HG03039 (cell line): ENCODE data around the gene CHRNE.
"Not testable (repeated sequence)": the region's sequence is repeated elsewhere in the genome, so short reads cannot be mapped to it uniquely, and the experiment has no call there.

Experiments
- ATAC-seq: cut with Tn5 transposase; IDR thresholded peaks from one replicate; pipeline ENCODE4 v1.9.1; 2021; ENCODE audit warnings: mild to moderate bottlenecking, moderate library complexity; ENCODE audit not compliant: unreplicated experiment

CHRNE gene

DNA sequence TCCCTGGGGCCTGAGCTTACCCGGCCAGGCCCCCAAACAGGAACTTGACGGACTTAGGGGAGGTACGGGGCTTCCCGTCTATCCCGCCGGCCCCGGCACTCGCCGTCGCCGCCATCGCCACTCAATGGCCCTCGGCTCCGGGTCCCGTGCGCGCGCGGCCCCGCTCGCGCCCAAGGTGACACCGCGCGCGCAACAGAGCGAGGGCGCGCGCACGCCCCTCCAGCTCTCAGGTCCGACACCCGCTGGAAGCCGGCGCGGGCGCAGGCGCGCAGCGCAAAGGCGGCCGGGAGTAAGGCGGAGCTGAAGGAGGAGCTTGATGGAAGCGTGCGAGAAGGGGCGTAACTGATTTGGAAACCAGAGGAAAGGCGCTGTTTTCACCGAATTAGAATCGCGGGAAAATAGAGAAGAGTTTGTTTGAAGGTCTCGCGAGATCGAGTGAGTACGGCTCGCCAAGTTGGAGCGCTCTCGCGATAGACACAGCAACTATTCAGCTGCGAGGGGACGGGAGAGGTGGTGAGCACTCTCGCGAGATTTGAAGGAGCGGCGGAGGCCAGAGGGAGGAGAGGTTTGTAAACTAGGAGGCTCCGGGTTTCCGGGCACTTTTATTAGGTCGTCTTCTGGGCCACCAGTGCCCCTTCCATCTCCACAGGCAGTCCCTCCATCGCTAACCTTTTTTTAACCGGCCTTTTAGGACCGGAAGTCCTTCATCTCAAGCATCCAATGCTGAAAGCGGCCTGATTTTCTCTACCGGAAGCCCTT, 37.1 kb upstream of the CHRNE start, which contains the start of the genes RNF167 and SLC25A11:
Gene RNF167 (plus strand): TSS at position 473 of the 759 bp plus-strand sequence. CDS start 642 bp downstream, outside the sequence.
Gene SLC25A11 (minus strand): TSS at position 251 of the 759 bp plus-strand sequence. CDS start 136 bp downstream, at position 115.
- peak; percentile 51 for ATAC-seq

DNA sequence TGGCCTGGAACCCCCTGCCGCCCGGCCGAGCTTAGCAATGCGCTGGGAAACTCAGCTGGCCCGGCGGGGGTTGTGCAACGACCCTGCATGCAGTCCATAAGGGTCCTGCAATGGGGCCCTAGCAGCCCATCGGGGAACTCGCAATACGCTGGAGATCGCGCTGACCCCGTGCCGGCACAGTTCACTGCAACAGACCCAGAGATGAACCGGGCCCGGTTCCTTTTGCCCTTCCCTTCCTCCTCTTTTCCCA, 36.6 kb upstream of the CHRNE start:
- peak; percentile 4 for ATAC-seq

DNA sequence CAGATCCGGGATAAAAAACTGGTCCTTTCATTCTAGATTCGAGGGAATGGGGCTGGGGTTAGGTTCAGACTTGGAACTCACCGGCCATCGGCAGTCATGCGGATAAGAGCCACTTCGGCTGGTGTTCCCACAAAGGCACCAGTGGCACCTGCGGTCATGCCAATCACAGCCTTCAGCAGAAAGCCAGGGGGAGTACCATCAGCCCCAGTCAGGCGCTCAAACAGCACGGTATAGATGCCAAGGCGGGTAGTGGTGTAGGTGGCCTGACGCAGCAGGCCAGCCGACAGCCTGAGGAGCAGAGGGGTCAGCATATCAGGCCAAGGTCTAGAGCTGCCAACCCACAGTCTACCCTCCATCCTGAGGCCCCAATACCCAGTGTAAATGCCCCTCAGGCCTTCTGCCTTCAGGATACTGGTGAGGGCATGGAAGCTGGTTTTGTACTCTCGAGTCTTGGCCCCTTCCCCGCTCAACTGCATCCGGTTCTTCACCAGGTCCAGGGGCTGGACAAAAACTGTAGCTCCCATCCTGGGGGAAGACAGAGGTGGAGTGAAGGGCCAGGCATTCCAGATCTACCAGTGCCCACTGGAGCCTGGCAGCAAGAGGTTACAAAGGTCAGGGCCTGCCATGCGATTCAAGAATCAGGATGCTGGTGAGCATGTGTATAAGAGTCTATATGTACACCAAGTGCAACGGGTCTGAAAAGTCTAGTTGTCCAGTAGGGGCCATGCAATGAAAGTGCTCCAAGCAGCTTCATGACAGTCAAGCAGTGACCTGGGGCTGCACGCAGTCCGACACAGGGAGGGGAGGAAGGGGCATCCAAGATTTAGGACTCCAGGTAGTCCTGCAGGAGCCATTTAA, 36.0 kb upstream of the CHRNE start:
- no peak for ATAC-seq

DNA sequence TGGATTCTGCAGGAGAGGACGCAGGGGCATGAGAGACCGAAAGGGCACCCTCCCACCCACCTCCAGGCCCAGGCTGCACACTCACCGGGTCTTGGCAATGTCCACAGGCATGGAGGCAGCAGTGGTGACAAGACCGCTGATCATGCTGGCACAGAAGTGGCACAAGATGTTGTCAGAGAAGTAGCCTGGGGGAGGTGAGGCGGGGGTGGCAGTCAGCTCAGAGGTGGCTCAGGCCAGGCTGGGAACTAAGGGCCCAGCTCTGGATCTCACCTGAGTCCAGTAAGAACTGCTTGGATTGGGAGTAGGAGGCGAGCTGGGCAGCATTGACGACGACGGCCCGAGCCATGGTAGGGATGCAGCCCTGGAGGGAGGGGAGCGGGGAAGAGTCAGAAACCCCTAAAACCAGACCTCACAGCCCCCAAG, 35.2 kb upstream of the CHRNE start:
- no peak for ATAC-seq

DNA sequence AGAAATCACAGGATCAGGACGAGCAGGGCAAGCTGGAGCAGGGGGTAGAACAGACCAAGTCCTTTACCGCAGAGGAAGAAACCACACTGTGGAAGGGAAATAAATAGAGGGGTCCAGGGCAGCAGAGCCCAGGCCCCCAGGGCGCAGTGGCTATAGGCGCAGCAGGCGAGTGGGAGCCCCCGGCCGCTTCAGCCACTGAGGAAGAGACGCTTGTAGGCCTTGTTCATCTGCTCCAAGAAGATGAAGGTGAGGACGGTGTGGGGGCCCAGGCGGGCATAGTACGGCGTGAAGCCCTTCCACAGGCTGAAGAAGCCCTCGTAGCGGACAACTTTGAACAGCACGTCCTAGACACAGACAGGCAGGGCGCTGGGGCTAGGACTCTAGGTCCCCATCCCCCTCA, 34.7 kb upstream of the CHRNE start:
- ATAC-seq: no peak

DNA sequence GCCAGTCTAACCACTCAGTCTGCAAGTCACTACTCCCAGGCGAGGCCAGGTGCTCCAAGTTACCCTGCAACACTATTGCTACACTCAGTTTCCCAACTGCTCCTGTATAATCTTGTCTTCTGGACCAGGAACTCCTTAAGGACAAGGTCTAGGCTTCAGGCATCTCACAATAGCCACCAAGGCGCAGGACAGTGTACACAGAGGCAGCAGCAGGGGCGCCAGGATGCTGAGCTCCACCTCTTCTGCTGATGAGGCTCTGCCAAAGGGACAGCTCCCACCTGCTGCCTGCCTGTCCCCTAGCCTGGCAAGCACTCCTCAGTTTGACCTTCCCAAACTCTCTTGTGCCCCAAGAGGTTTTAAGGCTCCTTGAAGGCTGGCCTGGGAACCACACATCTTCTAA, 33.5 kb upstream of the CHRNE start:
- ATAC-seq: no peak

DNA sequence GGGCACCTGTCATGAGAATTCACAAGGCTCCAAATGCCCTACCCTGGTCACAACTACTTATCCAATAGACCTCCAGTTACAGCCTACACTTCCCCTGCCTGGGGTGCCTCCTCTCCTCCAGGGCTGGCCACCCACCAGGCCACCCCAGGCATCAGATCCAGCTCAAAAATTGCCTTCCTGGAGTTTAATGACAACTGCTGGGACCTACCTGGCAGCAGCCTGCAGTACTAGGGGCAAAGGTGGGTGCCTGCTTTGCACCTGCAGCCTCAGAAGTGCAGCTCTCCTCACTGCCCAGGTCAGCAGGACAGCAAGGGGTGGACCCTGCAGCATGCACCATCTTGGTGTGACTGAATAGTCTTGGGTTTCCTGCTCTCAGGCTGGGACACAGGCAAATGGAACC, 32.8 kb upstream of the CHRNE start:
- no peak for ATAC-seq

DNA sequence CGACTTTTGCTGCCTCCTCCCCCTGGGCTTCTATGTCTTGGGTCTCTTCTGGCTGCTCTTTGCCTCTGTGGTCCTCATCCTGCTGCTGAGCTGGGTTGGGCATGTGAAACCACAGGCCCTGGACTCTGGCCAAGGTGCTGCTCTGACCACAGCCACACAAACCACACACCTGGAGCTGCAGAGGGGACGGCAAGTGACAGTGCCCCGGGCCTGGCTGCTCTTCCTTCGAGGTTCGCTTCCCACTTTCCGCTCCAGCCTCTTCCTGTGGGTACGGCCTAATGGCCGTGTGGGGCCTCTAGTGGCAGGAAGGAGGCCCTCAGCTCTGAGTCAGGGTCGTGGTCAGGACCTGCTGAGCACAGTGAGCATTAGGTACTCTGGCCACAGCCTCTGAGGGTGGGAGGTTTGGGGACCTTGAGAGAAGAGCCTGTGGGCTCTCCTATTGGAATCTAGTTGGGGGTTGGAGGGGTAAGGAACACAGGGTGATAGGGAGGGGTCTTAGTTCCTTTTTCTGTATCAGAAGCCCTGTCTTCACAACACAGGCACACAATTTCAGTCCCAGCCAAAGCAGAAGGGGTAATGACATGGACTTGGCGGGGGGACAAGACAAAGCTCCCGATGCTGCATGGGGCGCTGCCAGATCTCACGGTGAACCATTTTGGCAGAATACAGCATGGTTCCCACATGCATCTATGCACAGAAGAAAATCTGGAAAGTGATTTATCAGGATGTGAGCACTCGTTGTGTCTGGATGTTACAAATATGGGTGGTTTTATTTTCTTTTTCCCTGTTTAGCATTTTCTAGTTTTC, 31.5 kb upstream of the CHRNE start:
- no peak for ATAC-seq

DNA sequence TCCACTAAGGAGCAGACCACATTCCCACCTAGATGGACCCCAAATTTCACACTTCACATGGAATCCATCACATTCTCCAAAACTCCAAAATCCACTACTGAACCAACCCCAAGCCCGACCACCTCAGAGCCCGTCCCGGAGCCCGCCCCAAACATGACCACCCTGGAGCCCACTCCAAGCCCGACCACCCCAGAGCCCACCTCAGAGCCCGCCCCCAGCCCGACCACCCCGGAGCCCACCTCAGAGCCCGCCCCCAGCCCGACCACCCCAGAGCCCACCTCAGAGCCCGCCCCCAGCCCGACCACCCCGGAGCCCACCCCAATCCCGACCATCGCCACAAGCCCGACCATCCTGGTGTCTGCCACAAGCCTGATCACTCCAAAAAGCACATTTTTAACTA, 30.7 kb upstream of the CHRNE start:
- no peak for ATAC-seq

DNA sequence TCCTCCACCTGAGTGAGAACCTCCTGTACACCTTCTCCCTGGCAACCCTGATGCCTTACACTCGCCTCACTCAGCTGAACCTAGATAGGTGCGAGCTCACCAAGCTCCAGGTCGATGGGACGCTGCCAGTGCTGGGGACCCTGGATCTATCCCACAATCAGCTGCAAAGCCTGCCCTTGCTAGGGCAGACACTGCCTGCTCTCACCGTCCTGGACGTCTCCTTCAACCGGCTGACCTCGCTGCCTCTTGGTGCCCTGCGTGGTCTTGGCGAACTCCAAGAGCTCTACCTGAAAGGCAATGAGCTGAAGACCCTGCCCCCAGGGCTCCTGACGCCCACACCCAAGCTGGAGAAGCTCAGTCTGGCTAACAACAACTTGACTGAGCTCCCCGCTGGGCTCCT, 29.9 kb upstream of the CHRNE start:
- ATAC-seq: no peak

DNA sequence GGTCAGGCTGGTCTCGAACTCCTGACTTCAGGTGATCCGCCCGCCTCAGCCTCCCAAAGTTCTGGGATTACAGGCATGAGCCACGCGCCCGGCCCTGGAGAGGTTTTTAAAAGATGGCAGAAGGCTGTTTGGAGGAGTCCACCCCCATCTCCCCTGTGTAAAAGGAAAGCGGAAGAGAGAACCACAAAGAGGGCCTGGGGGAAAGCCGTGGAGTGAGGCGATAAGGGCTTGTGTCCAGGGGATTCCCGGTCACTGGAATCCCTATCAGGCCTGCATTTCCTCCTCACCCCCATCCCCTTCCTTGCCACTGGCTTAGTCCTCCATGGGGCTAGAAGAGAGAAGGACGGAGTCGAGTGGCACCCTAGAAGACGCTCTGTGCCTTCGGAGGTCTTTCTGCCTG, 29.1 kb upstream of the CHRNE start, which contains the start of gene GP1BA:
Gene GP1BA (plus strand): TSS at position 315 of the 400 bp plus-strand sequence. CDS start 328 bp downstream, outside the sequence.
- no peak for ATAC-seq

DNA sequence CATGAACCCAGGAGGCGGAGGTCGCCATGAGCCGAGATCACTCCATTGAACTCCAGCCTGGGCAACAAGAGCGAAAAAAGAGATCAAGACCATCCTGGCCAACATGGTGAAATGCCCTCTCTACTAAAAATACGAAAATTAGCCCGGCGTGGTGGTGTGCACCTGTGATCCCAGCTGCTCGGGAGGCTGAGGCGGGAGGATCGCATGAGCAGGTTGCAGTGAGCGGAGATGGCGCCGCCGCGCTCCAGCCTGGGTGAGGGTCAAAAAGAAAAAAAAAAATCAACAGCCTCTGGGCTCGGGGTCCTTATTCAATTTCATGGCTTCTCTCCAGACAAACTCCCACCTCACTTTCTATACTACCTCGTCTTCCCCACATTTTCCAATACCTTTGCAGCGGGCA, 26.0 kb upstream of the CHRNE start:
- no peak for ATAC-seq

DNA sequence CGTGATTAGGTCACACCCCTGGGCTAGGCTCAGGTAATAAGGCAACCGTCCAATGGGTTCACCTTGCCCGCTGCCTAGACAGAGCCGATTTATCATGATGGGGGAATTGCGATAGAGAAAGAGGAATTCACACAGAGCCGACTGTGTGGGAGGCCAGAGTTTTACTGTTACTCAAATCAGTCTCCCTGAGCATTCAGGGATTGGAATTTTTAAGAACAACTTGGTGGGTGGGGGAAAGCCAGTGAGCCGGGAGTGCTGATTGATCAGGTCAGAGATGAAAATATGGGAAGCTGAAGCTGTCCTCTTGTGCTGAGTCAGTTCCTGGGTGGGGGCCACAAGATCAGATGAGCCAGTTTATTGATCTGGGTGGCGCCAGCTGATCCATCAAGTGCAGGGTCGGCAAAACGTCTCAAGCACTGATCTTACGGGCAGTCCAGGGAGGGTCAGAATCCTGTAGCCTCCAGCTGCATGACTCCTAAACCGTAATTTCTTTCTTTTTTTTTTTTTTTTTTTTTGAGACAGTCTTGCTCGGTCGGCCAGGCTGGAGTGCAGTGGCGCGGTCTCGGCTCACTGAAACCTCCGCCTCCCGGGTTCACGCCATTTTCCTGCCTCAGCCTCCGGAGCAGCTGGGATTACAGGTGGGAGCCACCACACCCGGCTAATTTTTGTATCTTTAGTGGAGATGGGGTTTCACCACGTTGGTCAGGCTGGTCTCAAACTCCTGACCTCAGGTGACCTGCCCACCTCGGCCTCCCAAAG, 23.9 kb upstream of the CHRNE start:
- not testable (repeated sequence) for ATAC-seq

DNA sequence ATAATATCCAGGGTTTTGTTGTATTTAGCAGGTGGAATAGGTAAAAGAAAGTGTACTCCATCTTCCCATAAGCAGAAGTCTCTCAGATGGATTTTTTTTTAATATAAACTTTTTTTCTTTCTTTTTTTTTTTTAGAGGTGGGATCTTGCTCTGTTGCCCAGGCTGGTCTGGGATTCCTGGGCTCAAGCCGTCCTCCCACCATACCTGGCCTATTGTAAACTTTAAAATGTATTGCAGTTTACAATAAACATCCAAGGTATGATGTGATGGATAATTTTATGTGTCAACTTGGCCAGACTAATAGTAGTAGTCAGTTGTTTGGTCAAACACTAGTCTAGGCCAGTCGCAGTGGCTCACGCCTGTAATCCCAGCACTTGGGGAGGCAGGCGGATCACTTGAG, 18.4 kb upstream of the CHRNE start:
- no peak for ATAC-seq

DNA sequence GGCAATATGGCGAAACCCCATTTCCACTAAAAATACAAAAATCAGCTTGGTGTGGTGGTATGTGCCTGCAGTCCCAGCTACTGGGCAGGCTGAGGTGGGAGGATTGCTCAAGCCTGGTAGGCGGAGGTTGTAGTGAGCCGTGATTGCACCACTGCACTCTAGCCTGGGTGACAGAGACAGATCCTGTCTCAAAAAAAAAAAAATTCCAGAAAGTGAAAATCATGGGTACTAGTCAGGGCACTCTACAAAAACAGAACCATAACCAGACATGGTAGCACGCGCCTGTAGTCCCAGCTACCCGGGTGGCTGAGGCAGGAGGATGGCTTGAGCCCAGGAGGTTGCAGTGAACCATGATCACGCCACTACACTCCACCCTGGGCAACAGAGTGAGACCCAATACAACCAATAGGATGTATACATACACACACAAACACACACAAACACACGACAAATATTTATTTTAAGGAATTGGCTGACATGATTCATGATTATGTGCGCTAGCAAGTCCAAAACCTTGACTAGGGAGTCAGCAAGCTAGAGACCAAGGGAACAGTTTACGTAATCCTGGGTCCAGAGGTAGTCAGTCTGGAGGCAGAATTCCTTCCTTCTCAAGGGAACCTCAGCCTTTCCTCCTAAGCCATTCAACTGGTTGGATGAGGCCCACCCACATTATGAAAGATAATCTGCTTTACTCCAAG, 17.6 kb upstream of the CHRNE start:
- ATAC-seq: no peak

DNA sequence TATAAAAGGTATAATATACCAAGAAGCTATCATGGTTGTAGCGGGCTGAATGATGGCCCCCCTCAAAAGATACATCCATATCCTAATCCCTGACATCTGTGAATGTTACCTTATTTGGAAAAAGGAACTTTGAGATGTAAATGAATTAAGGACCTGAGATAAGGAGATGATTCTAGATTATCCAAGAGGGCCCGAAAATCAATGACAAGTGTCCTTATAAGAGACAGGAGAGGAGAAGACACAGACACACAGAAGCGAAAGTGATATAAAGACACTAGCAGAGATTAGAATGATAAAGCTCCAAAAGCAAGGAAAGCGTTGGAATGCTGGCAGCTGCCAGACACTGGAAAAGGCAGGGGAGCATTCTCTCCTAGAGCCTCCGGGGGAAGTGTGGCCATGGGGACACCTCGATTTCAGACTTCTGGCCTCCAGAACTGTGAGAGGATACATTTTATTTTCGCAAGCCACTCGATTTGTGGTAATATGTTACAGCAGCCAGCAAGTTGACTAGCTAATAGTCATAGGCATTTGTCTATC, 16.7 kb upstream of the CHRNE start:
- ATAC-seq: no peak

DNA sequence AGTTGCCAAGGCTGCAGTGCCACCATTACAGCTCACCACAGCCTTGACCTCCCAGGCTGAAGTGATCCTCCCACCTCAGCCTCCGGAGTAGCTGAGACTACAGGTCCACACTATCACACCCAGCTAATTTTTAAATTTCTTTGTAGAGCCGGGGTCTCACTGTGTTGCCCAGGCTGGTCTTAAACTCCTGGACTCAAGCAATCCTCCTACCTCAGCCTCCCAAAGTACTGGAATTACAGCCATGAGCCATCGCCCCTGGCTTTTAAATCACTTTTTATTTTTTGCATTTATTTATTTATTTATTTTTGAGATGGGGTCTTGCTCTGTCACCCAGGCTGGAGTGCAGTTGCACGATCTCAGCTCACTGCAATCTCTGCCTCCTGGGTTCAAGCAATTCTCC, 11.7 kb upstream of the CHRNE start:
- ATAC-seq: not testable (repeated sequence)

DNA sequence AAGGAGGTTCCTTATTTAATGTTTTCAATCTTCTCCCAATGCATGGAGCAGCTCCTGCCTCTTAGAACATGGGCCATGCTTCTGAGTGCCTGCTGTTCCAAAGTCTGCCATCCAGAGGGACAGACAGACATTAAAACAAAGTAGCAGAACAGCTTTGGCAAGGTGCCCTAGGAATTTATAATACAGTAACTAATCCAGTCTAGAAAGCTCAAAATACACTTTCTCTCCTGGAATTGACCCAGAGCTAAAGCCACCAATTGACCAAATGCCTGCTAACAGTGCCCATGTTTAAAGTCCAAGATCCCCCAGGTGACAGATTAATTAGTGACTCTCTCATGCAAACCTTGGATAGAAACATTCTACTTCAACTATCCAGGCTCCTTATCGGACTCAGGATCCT, 11.1 kb upstream of the CHRNE start:
- ATAC-seq: no peak

DNA sequence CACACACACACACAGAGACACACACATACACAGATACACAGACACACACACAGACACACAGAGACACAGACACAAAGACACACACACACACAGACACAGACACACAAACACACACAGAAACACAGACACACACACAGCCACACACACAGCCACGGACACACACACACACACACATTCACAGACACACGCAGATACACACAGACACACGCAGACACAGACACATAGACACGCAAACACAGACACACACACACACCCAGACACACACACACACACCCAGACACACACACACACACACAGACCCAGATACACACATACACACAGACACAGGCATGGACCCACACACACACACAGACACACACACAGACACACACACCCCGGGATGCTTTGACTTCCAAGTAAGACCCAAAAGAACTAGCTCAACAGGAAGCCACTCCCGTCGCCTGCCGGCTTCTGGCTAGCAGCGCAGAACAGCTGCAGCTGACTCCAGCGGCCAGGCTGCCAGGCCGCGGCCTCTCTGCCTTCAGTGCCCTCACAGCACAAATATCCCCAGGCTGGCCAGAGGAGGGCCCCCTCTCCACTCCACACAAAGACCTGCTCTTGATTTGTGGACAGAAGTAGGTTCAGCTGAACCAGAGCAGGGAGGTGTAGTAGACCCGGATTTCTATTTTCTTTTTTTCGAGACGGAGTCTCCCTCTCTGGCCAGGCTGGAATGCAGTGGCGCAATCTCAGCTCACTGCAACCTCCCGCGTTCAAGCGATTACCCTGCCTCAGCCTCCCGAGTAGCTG, 6.0 kb upstream of the CHRNE start:
- no peak for ATAC-seq
